Dedifferentiated amniotic fluid mesenchymal stem cell (primary cell): Measurements from ENCODE around the gene CDH2.

Source experiments
- DNase-seq: peaks from one replicate; pipeline ENCODE4 v3.0.0-alpha.2; 2016; ENCODE audit errors: extremely low spot score

Gene CDH2

GRCh38 chr18:28168725-28169124, 8.2 kb downstream of the CDH2 start:
- no peak for DNase-seq

DNA sequence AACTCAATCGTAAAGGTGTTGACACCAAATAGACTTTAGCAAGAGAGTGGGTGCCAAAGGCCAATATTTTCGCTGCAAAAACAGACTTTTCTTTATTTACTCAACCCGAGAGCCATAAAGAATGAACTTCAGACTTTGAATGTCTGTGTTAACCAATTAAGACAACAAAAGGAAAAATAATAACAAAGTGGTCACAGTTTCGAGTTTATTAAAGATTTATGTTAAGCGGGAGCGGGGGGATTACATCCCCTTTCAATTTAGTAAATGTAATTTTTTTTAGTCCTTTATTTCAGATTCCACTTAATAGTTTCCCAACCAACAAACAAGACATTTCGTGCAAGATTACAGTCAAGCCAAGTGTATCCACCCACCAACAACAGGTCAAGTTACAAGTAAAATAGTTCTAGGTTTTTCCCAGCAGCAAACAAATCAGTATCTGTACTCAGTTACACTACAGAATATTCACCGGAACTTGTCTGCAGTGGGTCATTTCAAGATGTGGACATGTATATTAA, 9.0 kb downstream of the CDH2 start:
- peak; percentile 72 for DNase-seq

GRCh38 chr18:28164771-28165483, 12.0 kb downstream of the CDH2 start:
- DNase-seq = no peak

DNA sequence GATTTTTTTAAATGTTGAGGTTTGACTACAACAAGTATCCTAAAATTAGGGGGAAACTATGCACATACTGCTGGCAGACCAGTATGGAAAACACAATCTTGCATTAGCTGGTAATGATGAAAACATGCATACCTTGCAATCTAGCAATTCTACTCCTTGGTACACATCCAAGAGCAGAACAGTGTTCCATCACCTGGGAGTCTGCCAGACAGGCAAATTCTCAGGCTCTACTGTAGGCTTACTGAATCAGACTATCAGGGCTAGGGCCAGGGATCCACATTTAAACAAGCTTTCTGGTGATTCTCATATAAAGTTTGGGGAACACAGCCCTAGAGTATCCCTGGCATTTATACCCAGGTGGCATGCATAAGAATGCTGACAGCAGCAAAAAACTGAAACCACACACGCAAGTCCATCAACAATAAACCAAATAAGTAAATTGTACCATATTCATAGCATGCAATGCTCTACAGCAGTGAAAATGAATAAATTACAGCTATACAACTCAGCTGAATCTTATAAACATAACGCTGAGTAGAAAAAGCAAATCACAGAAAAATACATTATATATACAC, 13.6 kb downstream of the CDH2 start:
- DNase-seq = no peak

GRCh38 chr18:28161608-28162599, 15.0 kb downstream of the CDH2 start:
- no peak for DNase-seq

DNA sequence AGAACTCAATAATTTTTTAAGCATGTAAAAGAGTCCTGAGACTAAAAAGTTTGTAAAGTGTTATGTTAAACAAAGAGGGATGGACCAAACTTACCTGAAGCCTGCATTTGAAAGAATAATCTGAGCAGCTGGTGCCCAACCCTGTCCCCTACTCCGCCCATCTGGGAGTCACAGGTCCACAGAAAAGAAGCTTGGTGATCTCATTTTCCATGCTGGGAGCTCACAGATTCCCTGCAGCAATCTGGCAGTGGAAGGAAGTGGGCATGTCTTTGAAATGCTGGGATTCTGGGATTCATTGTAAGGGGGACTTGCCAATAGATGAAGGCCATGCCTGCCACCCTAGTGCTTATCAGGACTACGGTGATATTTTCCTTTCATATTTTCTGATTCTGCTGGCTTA, 17.9 kb downstream of the CDH2 start:
- DNase-seq = no peak

DNA sequence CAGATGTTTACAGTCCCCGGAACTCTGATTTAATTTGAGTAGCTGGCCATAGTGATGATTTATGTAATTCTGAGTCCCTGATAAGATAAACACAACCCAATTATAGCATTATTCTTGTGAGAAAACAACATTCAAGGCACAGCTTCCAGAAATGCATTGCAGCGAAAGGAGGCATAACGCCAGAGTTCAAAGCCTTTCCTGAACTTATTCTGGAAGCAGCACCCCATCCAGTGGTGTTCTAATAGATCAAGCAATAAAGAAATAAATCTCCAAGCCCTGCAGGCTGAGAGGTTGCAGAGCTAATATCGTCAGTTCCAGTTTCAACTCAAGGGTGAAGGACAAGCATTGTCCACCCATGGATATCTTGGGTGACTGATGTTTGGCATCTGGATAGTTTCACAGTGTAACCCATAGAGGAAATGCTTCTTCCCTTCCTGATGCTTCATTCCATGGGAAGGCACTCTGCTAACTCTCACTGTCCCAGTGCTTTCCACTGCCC, 18.8 kb downstream of the CDH2 start:
- DNase-seq = no peak

DNA sequence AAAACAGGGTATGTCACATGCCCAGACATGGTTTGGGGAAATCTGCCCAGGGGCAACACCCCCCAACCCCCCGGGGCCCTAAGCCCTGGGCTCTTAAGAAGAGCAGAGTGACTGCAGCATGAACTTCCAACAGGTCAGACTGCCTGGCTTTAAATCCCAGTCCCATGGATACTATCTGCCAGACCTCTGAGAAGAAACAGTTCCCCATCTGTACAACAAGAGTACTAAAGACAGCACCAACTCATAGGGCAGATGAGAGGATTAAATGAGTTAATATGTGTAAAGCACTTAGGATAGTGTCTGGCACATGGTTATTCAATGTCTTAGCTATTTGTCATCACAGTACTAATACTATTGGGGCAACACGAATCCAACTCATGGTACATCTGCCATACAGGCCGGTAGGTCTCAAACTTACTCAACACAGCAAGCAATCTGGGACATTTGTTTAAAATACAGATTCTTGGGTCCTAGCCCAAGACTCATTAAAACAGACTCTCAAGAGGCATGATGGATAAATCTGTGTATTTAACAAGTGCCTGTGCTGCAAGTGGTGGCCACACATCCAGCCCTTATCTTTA, 23.4 kb downstream of the CDH2 start:
- no peak for DNase-seq

GRCh38 chr18:28152754-28153153, 24.2 kb downstream of the CDH2 start:
- no peak for DNase-seq

- no peak for DNase-seq
These were observed 24.6 kb downstream of the CDH2 start for GRCh38 chr18:28152354-28152753.

GRCh38 chr18:28151434-28151833, 25.5 kb downstream of the CDH2 start:
- DNase-seq = no peak

- no peak for DNase-seq
These were observed 26.0 kb downstream of the CDH2 start for GRCh38 chr18:28150925-28151324.

DNA sequence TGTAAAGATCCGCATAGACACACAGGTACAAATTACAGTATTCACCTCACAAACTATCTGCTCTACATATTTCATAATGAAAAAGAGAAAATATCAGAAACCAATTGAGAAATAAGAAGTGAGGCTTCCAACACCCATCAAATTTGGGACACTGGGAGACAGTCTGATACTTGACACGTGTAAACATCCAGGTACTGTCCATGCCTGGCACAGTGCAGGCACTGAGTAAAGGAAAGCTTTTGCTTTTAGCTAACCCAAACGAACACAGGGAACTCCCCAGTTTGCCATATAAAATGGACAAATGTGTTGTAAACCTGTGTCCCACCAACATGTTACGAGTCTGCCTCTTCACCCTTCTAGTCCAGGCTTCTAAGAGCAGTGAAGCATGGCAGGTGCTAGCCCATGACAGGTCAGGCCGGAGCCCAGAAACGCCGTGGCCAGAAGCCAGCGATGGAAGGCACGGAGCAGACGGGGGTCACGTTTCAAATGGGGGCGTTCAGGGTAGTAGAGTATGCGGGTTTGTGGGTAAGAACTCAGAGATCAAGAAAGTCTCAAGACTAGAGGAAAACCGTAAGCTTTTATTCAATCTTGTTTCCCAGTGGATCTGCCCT, 27.0 kb downstream of the CDH2 start:
- DNase-seq = no peak

- DNase-seq = no peak
These were observed 29.2 kb downstream of the CDH2 start for GRCh38 chr18:28147674-28148171.

DNA sequence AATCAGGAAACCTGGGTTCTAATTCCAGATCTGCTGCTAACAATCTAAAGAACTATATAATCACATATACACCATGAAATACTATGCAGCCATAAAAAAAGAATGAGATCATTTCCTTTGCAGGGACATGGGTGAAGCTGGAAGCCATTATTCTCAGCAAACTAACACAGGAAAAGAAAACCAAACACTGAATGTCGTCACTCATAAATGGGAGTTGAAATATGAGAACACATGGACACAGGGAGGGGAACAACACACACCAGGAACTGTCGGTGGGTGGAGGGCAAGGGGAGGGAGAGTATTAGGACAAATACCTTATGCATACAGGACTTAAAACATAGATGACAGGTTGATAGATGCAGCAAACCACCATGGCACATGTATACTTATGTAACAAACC, 33.2 kb downstream of the CDH2 start:
- DNase-seq = no peak

DNA sequence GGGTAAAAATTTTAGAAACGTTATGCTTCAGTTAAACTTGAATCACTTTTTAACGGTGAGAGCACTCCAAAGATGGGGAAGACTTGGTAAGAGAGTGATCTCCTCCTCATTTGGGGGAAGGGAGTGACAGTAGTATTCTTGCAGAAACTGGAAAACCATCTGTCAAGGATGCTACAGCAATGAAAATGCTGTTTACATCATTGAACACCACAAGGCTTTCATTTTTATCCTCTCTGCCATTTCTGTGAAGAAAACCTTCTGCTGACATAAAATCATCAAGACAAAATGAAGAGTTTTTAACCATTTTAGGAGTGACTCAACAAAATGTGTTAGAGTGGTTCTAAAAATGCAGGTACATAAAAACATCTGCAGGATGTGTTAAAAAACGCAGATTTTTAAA, 38.1 kb downstream of the CDH2 start:
- DNase-seq = no peak

- DNase-seq = no peak
These were observed 40.9 kb downstream of the CDH2 start for GRCh38 chr18:28136071-28136470.

- DNase-seq = no peak
These were observed 42.2 kb downstream of the CDH2 start for GRCh38 chr18:28134774-28135173.

DNA sequence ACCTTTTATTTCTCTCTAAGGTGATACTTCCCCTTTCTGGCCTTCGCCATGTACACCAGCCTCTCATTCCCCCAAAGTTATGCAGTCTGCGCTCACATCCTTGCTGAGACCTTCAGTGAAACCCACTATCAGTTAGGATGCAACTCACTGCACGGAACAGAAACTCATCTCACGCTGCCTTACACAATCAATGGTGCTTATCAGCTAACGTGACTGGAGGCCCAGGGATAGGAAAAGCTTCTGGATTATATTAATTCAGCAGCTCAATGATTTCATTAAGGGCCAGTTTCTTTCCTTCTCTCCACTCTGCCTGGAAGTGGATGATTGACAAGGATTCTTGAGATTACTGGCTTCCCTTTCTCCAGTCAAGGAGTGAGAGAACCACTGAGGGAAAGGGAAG, 44.8 kb downstream of the CDH2 start:
- DNase-seq = no peak

- no peak for DNase-seq
These were observed 48.3 kb downstream of the CDH2 start for GRCh38 chr18:28128659-28128980.
